Measurements from ENCODE around the gene LTB.
"Not testable (repeated sequence)": the region's sequence is repeated elsewhere in the genome, so short reads cannot be mapped to it uniquely, and the experiment has no call there.

LTB gene

DNA sequence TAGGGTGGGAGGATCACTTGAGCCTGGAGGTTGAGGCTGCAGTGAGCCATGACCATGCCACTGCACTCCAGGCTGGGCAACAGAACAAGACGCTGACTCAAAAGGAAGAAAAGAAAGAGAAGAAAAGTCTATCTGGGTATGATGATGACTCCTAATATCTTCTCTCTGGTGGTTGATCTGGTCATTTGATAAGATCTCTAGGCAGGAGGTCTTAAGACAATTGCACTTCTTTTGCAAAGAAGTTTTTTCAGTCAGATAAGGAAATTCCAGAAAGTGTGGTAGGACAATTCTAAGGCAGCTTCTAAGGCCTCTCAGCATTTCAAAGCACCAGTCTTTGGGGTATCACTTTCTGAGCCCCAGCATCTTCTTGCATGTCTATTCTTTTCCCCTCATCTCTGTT lies 25.1 kb upstream of the LTB start:
- DNase-seq: no peak

DNA sequence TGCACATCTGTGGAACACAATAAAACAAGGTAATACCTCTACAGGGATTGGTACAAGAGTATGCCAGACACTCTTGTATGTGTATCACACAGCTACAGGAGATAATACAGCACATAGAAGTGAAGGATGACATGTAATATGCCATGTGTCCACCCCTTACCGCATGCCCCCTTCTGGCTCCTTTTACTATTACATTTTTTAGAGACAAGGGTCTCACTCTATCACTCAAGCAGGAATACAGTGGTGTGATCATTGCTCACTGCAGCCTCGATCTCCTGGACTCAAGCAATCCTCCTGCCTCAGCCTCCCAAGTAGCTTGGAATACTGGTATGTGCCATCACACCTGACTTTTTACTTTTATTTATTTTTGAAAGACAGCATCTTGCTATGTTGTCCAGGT lies 14.8 kb upstream of the LTB start:
- no peak for DNase-seq

DNA sequence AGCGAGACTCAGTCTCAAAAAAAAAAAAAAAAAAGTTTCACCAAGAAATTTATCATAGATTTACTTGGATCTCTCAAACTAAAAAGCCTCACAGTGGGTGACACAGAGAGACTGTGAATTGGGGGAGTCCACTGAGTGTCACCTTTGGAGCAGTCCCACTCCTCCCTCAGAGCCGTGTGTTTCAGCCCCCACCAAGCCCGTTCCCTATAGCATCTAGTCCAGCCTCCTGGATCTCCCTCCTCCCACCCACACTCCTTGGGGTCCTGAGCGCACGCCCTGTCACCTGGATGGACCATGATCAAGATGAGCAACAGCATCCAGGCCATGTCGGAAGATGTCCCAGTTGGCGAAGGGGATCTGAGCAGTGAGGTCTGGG lies 10.2 kb upstream of the LTB start:
- no peak for DNase-seq

DNA sequence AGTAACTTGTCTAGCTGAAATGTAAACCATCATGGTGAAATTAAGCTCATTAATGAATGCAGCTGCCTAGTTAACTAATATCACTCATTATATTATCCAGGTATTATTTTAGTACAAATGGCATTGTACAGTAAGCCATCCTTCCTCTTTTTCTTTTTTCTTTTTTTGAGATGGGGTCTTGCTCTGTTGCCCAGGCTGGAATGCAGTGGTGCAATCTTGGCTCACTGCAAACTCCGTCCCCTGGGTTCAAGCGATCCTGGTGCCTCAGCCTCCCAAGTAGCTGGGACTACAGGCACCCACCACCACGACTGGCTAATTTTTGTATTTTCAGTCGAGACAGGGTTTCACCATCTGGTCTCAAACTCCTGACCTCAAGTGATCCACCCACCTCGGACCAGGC lies 8.5 kb upstream of the LTB start:
- not testable (repeated sequence) for DNase-seq

DNA sequence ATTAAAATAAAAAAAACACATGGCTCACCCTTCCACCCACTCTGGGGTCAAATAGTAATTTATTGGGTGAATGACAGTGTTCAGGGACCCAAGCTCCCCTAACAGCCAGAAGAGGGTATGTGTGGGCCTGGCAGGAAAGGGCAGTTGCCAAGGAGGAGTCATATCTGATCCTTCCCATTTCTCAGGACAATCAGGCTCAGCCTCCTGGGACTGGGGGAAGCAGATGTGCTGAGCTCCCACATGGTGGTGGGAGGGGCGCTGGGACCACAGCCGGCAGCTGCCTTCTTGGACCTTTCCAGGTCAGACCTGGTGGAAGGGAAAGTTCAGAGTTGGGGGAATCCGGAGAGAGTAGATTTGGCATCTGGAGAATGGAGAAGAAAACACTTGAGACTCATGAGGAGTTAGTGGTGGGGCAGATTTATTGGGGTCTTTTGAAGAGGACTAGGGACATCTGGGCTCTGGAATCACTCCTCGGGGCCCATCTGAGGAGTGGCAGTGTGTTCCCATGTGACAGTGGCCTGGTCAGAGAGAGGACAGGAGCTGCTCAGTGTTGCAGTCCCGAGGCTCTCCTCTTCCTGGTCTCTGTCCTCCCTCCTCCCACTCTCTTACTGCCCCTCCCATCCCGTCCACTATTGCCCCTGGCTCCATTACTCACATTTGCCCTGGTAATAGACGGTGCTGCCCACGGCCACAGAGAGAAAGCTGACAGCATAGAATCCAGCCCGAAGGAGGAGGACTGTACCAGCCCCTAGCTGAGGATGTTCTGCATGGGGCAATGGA lies 6.8 kb upstream of the LTB start:
- DNase-seq: no peak

DNA sequence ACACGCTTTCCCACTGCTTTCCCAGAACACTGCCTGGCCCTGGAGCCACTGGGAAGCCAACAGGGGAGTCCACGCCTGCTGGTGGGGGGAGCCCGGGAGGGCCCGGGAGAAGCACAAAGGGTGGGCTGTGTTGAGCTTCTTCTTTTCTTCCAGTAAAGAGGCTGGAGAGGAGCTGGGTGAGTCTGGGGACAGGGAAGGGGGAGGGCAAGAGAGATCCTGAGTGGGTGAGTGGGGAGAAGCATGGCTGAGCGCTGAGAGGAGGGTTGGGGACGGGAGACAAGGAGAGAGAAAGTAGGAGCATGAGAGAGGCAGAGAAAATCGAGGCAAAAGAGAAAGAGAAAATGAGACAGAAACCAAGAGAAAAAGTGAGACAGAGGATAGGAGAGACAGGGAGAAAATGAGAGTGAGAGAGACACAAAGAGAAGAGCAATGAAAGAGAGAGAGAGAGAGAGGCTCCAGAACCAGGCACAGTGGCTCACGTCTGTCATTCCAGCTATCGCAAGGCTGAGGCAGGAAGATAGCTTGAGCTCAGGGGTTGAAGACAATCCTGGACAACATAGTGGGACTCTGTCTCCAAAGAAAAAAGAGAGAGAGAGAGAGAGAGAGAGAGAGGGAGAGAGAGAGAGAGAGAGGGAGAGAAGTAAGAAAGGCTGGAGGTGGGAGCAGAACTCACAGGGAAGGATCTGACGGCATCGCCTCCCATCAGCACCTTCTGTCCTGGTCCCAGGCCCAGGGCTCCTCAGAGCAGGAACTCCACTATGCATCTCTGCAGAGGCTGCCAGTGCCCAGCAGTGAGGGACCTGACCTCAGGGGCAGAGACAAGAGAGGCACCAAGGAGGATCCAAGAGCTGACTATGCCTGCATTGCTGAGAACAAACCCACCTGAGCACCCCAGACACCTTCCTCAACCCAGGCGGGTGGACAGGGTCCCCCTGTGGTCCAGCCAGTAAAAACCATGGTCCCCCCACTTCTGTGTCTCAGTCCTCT lies 5.9 kb upstream of the LTB start:
- DNase-seq: no peak

DNA sequence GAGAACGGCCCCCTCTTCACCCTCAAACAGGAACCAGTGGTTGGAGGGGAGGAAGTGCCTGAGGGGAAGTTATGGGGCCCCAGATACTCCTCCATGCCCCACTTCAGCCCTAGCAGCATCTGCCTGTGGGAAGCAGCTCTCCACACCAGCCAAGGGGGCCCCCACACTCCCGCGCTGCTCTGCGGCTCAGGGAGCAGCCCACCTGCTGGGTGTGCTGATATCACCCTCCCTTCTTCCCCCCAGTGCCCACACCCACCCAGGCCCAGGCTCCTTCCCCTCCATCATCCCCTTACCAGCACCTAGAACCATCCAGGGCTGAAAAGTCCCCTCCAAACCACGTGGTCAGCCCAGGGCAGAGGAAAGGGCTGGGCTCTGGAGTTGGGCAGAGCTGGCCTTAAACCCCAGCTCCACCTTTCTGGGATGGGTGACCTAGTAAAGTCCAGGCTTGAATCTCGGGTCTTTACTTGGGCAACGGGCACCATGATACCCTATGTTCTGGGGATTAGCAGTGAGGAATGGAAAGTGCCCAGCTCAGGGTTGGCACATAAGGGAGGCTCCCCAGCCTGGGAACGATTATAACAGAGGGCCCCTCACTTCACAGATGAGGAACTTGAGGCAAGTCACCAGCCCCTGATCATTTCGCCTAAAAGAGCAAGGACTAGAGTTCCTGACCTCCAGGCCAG lies 4.5 kb upstream of the LTB start:
- no peak for DNase-seq

DNA sequence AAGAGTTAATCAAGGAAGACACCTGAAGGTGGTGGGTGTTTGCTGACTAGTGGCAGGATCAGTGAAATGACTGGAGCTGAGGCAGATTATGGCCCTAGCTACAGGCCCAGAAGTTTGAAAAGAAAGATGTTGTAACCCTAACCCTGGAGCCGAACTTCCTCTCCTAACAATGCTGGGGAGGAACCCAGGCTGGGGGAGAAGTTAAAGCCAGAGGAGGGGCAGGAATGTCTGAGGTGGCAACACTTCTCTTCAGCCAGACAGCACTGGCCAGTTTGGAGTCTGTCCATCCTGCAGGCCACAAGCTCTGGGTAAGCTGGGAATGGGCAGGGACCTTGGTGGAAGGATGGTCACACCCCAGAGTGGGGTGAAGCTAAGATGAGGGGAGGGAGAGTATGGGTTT lies 3.8 kb upstream of the LTB start, which contains the start of gene LST1:
Gene LST1 (plus strand): TSS at position 270 of the 400 bp plus-strand sequence. CDS start 1,023 bp downstream, outside the sequence.
- DNase-seq: no peak

DNA sequence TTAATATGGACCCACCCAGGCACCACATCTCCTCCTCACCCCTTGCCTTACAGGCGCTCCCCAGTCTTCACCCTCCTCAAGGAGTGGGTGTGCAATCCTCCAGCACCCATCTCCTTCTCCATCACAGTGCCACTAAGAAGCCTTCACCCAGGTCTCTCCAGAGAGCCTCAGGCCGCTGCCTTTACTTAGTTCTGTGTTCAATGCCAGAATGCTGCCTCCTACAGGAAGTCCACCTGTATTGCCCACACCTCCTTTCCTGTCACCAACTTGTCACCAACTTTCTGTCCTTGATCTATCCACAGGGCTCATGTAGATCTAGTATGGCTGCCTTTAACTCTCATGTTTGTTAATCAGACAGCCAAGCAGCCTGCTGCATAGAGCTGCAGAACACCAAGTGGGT lies 3.3 kb upstream of the LTB start:
- DNase-seq: no peak

DNA sequence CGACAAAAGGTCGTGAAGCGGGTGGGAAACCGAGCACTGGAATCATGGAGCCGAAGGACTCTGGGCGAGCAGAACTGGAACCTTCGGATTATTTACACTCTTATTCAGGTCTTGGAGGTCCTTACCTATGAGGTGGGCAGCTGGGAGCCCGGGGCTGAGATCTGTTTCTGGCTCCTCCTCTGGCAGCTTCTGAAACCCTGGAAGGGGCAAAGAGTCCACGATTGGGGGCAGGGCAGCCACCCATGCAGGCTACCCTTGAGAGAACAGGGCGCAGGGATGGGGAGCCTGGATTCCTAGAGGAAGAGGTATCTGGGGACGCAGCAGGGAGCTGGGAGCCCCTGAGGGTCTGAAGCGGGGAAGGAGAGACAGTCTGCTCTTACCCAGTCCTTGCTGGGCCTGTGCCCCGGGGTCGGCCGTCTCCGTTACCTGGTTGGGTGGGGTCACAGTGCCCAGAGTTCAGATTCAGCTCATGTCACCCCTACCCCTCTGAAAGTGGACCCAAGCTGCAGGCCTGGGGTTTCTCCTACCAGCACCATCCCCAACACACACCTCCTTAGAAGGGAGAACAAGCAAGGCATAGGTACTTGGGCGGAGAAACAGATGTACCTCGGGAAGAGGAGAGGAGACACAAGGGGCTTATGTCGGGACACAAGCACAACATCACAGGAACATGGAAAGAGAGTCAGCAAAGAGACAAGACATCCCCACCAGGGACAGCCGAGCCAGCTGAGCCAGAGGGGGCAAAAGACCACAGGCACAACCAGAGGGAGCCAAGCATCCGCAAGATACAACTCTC lies 592 bp downstream of the LTB start:
- no peak for DNase-seq

DNA sequence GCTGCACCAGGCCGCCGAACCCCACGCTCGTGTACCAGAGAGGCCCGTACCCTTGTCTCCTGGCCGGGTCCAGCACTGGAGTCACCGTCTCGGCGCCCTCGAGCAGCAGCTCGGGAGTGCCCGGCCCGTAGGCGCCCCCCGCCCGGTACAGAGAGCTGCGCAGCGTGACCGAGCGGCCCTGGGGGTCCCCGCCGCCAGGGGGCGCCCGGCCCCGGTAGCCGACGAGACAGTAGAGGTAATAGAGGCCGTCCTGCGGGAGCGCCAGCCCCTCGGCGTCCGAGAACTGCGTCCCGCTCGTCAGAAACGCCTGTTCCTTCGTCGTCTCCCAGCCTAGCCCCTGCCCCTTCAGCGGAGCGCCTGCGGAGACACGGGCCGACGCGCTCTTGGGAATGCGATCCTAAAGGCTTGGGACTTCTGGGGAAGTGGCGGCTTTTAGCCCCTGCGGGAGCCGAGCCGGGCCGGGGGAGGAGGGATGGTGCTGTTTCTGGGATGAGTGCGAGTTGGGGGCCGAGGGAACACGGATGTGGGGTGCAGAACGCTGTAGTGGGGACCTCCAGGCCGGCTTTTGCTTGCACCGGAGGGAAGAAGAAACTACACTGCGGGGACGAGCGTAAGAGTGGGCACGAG lies 1.3 kb downstream of the LTB start:
- peak; percentile 84 for DNase-seq

DNA sequence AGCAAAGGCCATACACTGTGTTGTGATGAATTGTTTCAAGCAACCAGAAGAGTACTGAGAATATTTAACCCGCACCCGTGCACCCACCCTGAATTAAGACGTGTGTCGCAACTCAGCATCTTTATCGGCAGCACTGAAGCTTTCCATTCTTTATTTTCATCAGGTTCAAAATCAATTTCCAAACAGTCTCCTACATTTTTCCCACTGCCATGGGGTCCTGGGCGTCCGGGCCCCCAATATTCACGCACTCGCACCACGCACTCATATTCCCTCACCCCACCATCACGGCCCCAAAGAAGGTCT lies 1.8 kb downstream of the LTB start:
- DNase-seq: no peak

DNA sequence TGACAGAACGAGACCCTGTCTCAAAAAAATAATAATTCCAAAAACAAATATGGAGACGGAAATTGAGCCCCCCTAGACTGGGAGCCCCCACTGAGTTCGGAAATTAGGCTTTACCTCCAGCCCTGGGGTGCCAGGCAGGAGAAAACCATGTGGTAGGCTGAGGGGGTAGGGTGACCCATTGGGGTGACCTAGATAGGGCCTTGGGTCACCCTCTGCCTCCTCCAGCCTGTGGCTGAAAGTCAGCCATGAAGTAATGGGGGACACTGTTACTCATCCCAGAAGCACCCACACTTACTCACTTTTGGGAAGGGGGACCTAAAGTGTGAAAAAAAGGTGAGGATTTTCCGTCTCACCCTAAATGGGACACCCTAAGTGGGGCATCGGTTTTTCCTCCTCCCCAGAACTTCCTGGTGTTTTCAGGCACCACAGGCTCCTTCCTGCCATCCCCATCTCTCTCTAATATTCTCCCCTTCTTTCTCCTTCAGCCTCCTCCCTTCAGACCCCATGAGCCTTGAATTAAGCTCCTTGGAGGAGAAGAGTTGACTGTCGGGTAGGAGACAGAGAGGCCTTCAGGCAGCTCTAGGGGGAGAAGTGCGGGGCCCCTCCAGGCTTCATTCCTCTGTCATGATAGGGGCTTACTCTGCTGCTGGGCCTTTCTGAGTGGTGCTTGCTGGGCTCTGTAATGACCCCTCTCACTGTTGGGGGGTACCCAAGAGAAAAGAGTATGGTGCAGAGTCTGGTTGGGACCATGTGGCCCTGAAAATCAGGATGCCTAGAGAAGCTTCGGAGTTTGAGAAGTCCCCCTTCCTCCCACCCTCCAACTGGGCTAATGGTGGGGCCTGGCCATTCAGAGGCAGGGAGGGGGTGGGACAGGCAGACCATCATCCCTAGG lies 2.4 kb downstream of the LTB start:
- DNase-seq: no peak

DNA sequence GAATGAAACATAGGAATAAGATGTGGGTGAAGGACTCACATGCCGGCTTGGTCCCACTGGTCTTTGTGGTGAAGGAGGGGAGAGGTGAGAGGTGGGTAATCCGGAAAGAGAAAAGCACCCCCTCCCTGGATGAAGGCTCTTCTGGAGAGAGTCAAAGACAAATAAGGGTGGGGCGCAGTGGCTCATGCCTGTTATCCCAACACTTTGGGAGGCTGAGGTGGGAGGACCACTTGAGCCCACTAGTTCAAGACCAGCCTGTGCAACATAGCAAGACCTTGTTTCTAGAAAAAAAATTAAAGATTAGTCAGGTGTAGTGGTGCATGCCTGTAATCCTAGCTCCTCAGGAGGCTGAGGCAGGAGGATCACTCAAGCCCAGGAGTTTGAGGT lies 3.1 kb downstream of the LTB start:
- no peak for DNase-seq

DNA sequence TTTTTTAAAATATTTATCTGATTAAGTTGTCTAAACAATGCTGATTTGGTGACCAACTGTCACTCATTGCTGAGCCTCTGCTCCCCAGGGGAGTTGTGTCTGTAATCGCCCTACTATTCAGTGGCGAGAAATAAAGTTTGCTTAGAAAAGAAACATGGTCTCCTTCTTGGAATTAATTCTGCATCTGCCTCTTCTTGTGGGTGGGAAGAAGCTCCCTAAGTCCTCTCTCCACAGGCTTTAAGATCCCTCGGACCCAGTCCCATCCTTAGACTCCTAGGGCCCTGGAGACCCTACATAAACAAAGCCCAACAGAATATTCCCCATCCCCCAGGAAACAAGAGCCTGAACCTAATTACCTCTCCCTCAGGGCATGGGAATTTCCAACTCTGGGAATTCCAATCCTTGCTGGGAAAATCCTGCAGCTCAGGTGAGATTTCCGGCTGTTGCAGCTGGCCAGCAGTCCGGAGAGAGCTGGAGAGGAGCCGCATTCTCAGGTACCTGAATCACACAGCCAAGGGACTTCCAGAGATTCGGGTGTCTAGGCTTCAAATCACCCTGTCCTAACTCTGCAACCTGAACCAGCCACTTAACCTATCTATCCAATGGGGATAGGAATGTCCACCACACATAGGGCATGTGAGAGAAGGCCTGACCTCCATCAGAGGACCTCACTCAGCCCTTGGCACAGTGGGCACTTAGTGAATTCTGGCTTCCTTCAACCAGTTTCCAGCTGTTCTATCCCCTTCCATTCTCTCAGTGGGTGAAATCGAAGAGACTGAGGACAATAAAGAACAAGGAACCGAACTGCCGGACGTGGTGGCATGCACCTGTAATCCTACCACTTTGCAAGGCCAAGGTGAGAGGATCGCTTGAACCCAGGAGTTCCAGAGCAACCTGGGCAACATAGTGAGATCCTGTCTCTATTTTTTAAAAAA lies 3.8 kb downstream of the LTB start:
- DNase-seq: no peak

DNA sequence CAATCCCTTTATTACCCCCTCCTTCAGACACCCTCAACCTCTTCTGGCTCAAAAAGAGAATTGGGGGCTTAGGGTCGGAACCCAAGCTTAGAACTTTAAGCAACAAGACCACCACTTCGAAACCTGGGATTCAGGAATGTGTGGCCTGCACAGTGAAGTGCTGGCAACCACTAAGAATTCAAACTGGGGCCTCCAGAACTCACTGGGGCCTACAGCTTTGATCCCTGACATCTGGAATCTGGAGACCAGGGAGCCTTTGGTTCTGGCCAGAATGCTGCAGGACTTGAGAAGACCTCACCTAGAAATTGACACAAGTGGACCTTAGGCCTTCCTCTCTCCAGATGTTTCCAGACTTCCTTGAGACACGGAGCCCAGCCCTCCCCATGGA lies 4.7 kb downstream of the LTB start:
- DNase-seq: no peak

DNA sequence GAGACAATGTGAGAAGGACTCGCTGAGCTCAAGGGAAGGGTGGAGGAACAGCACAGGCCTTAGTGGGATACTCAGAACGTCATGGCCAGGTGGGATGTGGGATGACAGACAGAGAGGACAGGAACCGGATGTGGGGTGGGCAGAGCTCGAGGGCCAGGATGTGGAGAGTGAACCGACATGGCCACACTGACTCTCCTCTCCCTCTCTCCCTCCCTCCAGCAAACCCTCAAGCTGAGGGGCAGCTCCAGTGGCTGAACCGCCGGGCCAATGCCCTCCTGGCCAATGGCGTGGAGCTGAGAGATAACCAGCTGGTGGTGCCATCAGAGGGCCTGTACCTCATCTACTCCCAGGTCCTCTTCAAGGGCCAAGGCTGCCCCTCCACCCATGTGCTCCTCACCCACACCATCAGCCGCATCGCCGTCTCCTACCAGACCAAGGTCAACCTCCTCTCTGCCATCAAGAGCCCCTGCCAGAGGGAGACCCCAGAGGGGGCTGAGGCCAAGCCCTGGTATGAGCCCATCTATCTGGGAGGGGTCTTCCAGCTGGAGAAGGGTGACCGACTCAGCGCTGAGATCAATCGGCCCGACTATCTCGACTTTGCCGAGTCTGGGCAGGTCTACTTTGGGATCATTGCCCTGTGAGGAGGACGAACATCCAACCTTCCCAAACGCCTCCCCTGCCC lies 5.2 kb downstream of the LTB start:
- no peak for DNase-seq

DNA sequence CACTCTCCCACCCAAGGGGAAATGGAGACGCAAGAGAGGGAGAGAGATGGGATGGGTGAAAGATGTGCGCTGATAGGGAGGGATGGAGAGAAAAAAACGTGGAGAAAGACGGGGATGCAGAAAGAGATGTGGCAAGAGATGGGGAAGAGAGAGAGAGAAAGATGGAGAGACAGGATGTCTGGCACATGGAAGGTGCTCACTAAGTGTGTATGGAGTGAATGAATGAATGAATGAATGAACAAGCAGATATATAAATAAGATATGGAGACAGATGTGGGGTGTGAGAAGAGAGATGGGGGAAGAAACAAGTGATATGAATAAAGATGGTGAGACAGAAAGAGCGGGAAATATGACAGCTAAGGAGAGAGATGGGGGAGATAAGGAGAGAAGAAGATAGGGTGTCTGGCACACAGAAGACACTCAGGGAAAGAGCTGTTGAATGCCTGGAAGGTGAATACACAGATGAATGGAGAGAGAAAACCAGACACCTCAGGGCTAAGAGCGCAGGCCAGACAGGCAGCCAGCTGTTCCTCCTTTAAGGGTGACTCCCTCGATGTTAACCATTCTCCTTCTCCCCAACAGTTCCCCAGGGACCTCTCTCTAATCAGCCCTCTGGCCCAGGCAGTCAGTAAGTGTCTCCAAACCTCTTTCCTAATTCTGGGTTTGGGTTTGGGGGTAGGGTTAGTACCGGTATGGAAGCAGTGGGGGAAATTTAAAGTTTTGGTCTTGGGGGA lies 6.1 kb downstream of the LTB start:
- DNase-seq: no peak

Measured in activated T-cell treated with anti-CD3 and anti-CD28 coated beads for 4 hours (primary cell).